Ascending aorta (tissue), 2 donors: Measurements from ENCODE around the gene EXT2. TPM values are rescaled to one million over a fixed set of nuclear protein-coding genes. Genes with fewer than 3 reads are reported as not detected.

Source experiments
- DNase-seq, 2 donors: peaks; one replicate each; pipeline ENCODE4 v3.0.0-alpha.2; 2019; ENCODE audit warnings: low spot score in 2 of 2
- H3K27ac ChIP-seq, 2 donors: fragments of 200-600 bp; sonication (generic); one replicate each; pipeline ENCODE4 v1.5.1; 2016 to 2017; ENCODE audit warnings: mild to moderate bottlenecking in 1 of 2
- H3K27me3 ChIP-seq: fragments of 200-600 bp; sonication (generic); one replicate; pipeline ENCODE4 v1.5.1; 2017
- H3K36me3 ChIP-seq, 2 donors: fragments of 200-600 bp; sonication (generic); one replicate each; pipeline ENCODE4 v1.5.1; 2016
- H3K4me1 ChIP-seq, 2 donors: fragments of 200-600 bp; sonication (generic); one replicate each; pipeline ENCODE4 v1.5.1; 2016 to 2017; ENCODE audit warnings: mild to moderate bottlenecking in 1 of 2
- H3K4me3 ChIP-seq, 2 donors: fragments of 200-600 bp; sonication (generic); one replicate each; pipeline ENCODE4 v1.5.1; 2016 to 2017; ENCODE audit warnings: mild to moderate bottlenecking in 1 of 2
- H3K9me3 ChIP-seq, 2 donors: fragments of 200-600 bp; sonication (generic); one replicate each; pipeline ENCODE4 v1.5.1; 2016
- CTCF ChIP-seq, 3 experiments: fragments of 200-600 bp in 2 of 3; fragments of 450-650 bp in 1 of 3; sonication (generic) in 2 of 3; IDR thresholded peaks; one replicate each; pipeline ENCODE4 v1.5.1; 2016 to 2019; ENCODE audit warnings: antibody characterized with exemption in 3 of 3, mild to moderate bottlenecking in 1 of 3, moderate library complexity in 1 of 3
- intact Hi-C: fragments of 100-400 bp; cut with DNase I; formaldehyde crosslinking; loops from one replicate; pipeline ENCODE4 v1.15.1; 2023
- total RNA-seq: library from RNA; depleted of rRNA; stranded (reverse); fragments of >200 nt; gene quantifications from one replicate; pipeline ENCODE4 v1.1.0, GENCODE V29; 2016

Gene EXT2
- total RNA-seq, 1 donor from 2014 or later: 342 TPM

GRCh38 chr11:44145011-44145775, 49.7 kb downstream of the EXT2 start:
- Histone ChIP-seq H3K9me3 (no peaks in the 10 kb centered on the region), H3K27me3 (no peaks in the 10 kb centered on the region), H3K4me1 (peaks cover 5 to 21% of the 10 kb centered on the region in 2 donors), H3K36me3 (no peaks in the 10 kb centered on the region), H3K4me3 (no peak overlapping the region), H3K27ac (no peak overlapping the region)
- TF ChIP-seq CTCF (IDR thresholded peaks at IDR 0.05): no peak
- no peak for DNase-seq
- intact Hi-C loops: no loop called here

- no peaks in the 10 kb centered on the region for H3K9me3 ChIP-seq
- no peaks in the 10 kb centered on the region for H3K27me3 ChIP-seq
- peaks cover 5 to 15% of the 10 kb centered on the region in 2 donors for H3K4me1 ChIP-seq
- no peak overlapping the region for H3K4me3 ChIP-seq
- peaks cover 3 to 5% of the 10 kb centered on the region in 2 donors for H3K36me3 ChIP-seq
- intact Hi-C loops: no loop called here
- no peak for DNase-seq
- TF ChIP-seq CTCF (IDR thresholded peaks at IDR 0.05): no peak
- H3K27ac ChIP-seq: no peak overlapping the region
Observed at GRCh38 chr11:44146931-44147330, 51.5 kb downstream of the EXT2 start.

GRCh38 chr11:44147751-44148150, 52.3 kb downstream of the EXT2 start:
- intact Hi-C loops: no loop called here
- no peaks in the 10 kb centered on the region for H3K27me3 ChIP-seq

GRCh38 chr11:44149651-44150050, 54.2 kb downstream of the EXT2 start:
- Histone ChIP-seq H3K4me3 (no peak overlapping the region), H3K4me1 (peaks cover 5 to 11% of the 10 kb centered on the region in 2 donors), H3K9me3 (no peaks in the 10 kb centered on the region), H3K27me3 (no peaks in the 10 kb centered on the region), H3K27ac (no peak overlapping the region), H3K36me3 (peaks cover 5 to 7% of the 10 kb centered on the region in 2 donors)
- DNase-seq: no peak
- no peak for TF ChIP-seq CTCF (IDR thresholded peaks at IDR 0.05)
- intact Hi-C loops: no loop called here

More at GRCh38 chr11:44147751-44148150, 52.3 kb downstream of the EXT2 start:
- Histone ChIP-seq H3K27ac (no peak overlapping the region), H3K36me3 (peaks cover 3 to 5% of the 10 kb centered on the region in 2 donors), H3K4me3 (no peak overlapping the region), H3K4me1 (peaks cover 5 to 15% of the 10 kb centered on the region in 2 donors), H3K9me3 (no peaks in the 10 kb centered on the region)
- no peak for TF ChIP-seq CTCF (IDR thresholded peaks at IDR 0.05)
- no peak for DNase-seq

- intact Hi-C loops: no loop called here
- Histone ChIP-seq H3K9me3 (no peaks in the 10 kb centered on the region), H3K27me3 (no peaks in the 10 kb centered on the region), H3K27ac (no peak overlapping the region), H3K4me1 (peaks cover 0 to 7% of the 10 kb centered on the region in 2 donors), H3K4me3 (no peak overlapping the region), H3K36me3 (peaks cover 5 to 7% of the 10 kb centered on the region in 2 donors)
- TF ChIP-seq CTCF (IDR thresholded peaks at IDR 0.05): no peak
- DNase-seq: no peak
Observed at GRCh38 chr11:44150401-44150800, 54.9 kb downstream of the EXT2 start.
